ENCODE results near the gene VEZF1. TPM values are rescaled to one million over a fixed set of nuclear protein-coding genes. Genes with fewer than 3 reads are reported as not detected.

The VEZF1 gene
- total and polyA plus RNA-seq, 2 experiments from 2014 or later, result 32.2 to 51.9 TPM

- Histone ChIP-seq H2AFZ (no peak overlapping the region), H3K9me2 (ENCODE audit: insufficient read depth) (no peaks in the 10 kb centered on the region), H3K9ac (no peak overlapping the region), H3K27me3 (replicated peaks; ENCODE audit: insufficient read depth) (no peaks in the 10 kb centered on the region), H3K27ac (no peak overlapping the region), H3K4me3 (no peak overlapping the region), H3K9me3 (ENCODE audit: low read depth) (no peaks in the 10 kb centered on the region), H3K79me2 (ENCODE audit: insufficient read depth) (peaks cover 99% of the 10 kb centered on the region), H3F3A (ENCODE audit: insufficient read depth) (no peaks in the 10 kb centered on the region), H3K36me3 (ENCODE audit: low read depth) (no peaks in the 10 kb centered on the region), H3K4me1 (ENCODE audit: insufficient read depth) (peaks cover 21% of the 10 kb centered on the region), H3K4me2 (ENCODE audit: unreplicated experiment) (no peak overlapping the region), H4K20me1 (ENCODE audit: insufficient read depth) (0 out of 2 replicates have a peak, but pooled peaks cover under 1% of the 10 kb centered on the region)
- in situ Hi-C loops (cut with MboI), result no loop called here
- TF ChIP-seq EZH2 (IDR thresholded peaks at IDR 0.05; ENCODE audit: insufficient read depth, poor library complexity, severe bottlenecking) (no peak), EZH2phosphoT487 (IDR thresholded peaks at IDR 0.05; ENCODE audit: insufficient read depth, low read depth) (no peak)
- DNase-seq, result no peak
- 89 to 93% methylated on average over 9 of the region's 9 CpGs for WGBS, 2 experiments (ENCODE audit: low coverage in 1 of 2, low lambda C conversion rate in 2 of 2, missing lambda C conversion rate in 2 of 2)
Measured at GRCh38 chr17:57925361-57925990, 62.6 kb downstream of the VEZF1 start.

DNA sequence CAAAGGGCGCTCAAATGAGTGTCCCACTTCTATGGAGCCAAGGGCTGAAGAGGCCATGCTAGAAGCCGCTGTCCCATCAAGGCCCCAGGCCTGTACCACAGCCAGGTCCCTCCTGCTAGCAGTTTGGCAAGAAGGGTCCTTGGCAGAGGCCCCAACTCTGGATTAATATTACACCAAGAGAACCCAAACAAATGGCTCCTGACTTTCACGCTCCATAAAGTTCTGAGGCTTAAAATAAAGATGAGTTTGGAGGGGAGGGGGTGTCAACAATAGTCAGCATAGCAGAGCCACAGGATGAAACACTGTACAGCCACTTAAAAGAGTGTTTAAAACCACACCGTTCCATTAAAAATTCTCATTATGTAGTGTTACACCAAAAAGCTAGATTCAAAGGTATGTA, 63.4 kb downstream of the VEZF1 start:
- Histone ChIP-seq H3K4me2 (ENCODE audit: unreplicated experiment) (no peak overlapping the region), H3K27me3 (replicated peaks; ENCODE audit: insufficient read depth) (no peaks in the 10 kb centered on the region), H3K9ac (no peak overlapping the region), H3K4me3 (no peak overlapping the region), H3K36me3 (ENCODE audit: low read depth) (no peaks in the 10 kb centered on the region), H3F3A (ENCODE audit: insufficient read depth) (no peaks in the 10 kb centered on the region), H3K9me2 (ENCODE audit: insufficient read depth) (no peaks in the 10 kb centered on the region), H2AFZ (no peak overlapping the region), H3K4me1 (ENCODE audit: insufficient read depth) (peaks cover 21% of the 10 kb centered on the region), H4K20me1 (ENCODE audit: insufficient read depth) (no peaks in the 10 kb centered on the region), H3K9me3 (ENCODE audit: low read depth) (no peaks in the 10 kb centered on the region), H3K27ac (no peak overlapping the region), H3K79me2 (ENCODE audit: insufficient read depth) (peaks cover 99% of the 10 kb centered on the region)
- WGBS, 2 experiments (ENCODE audit: low coverage in 1 of 2, low lambda C conversion rate in 2 of 2, missing lambda C conversion rate in 2 of 2), result 95 to 99% methylated on average over 4 of the region's 4 CpGs
- DNase-seq, result no peak
- no peak for TF ChIP-seq EZH2 (IDR thresholded peaks at IDR 0.05; ENCODE audit: insufficient read depth, poor library complexity, severe bottlenecking)
- no peak for TF ChIP-seq EZH2phosphoT487 (IDR thresholded peaks at IDR 0.05; ENCODE audit: insufficient read depth, low read depth)
- in situ Hi-C loops (cut with MboI), result no loop called here

Small RNA genes within 50 kb of the gene (small RNA-seq; reads per million reads assigned to genes)
- not detected for gene AC015813.4 (ENCODE audit: low read depth, low replicate concordance)

Other genes starting within 250 kb of the VEZF1 start
- gene CCDC182, start 243.0 kb downstream of the VEZF1 start, total RNA-seq (2014; rRNA removed; shearing (Covaris generic)), result not detected in 2 replicates
- gene CCDC182, start 243.0 kb downstream of the VEZF1 start, polyA plus RNA-seq (2016; fragmentation: Nextera tagmentation; extraction: Ambion mirVana), result not detected in 2 replicates
- 24.8 and 33.4 TPM in 2 replicates for gene MRPS23, start 138.2 kb downstream of the VEZF1 start, total RNA-seq (2014; rRNA removed; shearing (Covaris generic))
- gene MRPS23, start 138.2 kb downstream of the VEZF1 start, polyA plus RNA-seq (2016; fragmentation: Nextera tagmentation; extraction: Ambion mirVana), result 60.5 and 61.1 TPM in 2 replicates
- gene CUEDC1, start 32.8 kb downstream of the VEZF1 start, total RNA-seq (2014; rRNA removed; shearing (Covaris generic)), result 11.1 and 18.8 TPM in 2 replicates
- gene CUEDC1, start 32.8 kb downstream of the VEZF1 start, polyA plus RNA-seq (2016; fragmentation: Nextera tagmentation; extraction: Ambion mirVana), result 13.6 and 15.5 TPM in 2 replicates
- 204 and 228 TPM in 2 replicates for gene SRSF1, start 19.0 kb upstream of the VEZF1 start, total RNA-seq (2014; rRNA removed; shearing (Covaris generic))
- gene SRSF1, start 19.0 kb upstream of the VEZF1 start, polyA plus RNA-seq (2016; fragmentation: Nextera tagmentation; extraction: Ambion mirVana), result 125 and 130 TPM in 2 replicates
- gene DYNLL2, start 95.2 kb upstream of the VEZF1 start, total RNA-seq (2014; rRNA removed; shearing (Covaris generic)), result 9.9 and 11.3 TPM in 2 replicates
- 1.0 and 1.5 TPM in 2 replicates for gene DYNLL2, start 95.2 kb upstream of the VEZF1 start, polyA plus RNA-seq (2016; fragmentation: Nextera tagmentation; extraction: Ambion mirVana)
- gene OR4D1, start 160.1 kb upstream of the VEZF1 start, total RNA-seq (2014; rRNA removed; shearing (Covaris generic)), result not detected in 2 replicates
- gene OR4D1, start 160.1 kb upstream of the VEZF1 start, polyA plus RNA-seq (2016; fragmentation: Nextera tagmentation; extraction: Ambion mirVana), result not detected in 2 replicates
- gene OR4D2, start 178.7 kb upstream of the VEZF1 start, total RNA-seq (2014; rRNA removed; shearing (Covaris generic)), result not detected in 2 replicates
- not detected in 2 replicates for gene OR4D2, start 178.7 kb upstream of the VEZF1 start, polyA plus RNA-seq (2016; fragmentation: Nextera tagmentation; extraction: Ambion mirVana)
- not detected in 2 replicates for gene EPX, start 204.5 kb upstream of the VEZF1 start, total RNA-seq (2014; rRNA removed; shearing (Covaris generic))
- gene EPX, start 204.5 kb upstream of the VEZF1 start, polyA plus RNA-seq (2016; fragmentation: Nextera tagmentation; extraction: Ambion mirVana), result not detected in 2 replicates
- gene MKS1, start 231.0 kb upstream of the VEZF1 start, total RNA-seq (2014; rRNA removed; shearing (Covaris generic)), result 10.2 and 15.3 TPM in 2 replicates
- gene MKS1, start 231.0 kb upstream of the VEZF1 start, polyA plus RNA-seq (2016; fragmentation: Nextera tagmentation; extraction: Ambion mirVana), result 14.1 and 15.7 TPM in 2 replicates

Data from GM23248 (cell line).